IMR-90 (cell line): ENCODE data around the gene EXOC2. TPM values are rescaled to one million over a fixed set of nuclear protein-coding genes. Genes with fewer than 3 reads are reported as not detected.

Source experiments
- ATAC-seq: fragments of 200-7000 bp; cut with Tn5 transposase; 2 replicates; pipeline ENCODE4 v1.9.1; 2020; ENCODE audit warnings: low read depth, mild to moderate bottlenecking, moderate library complexity
- BruUV-seq: library from RNA; stranded (reverse); fragments of 400-500 nt; replicated peaks from 2 replicates; lab custom pipeline; 2021; lab: Mats Ljungman, UMichigan
- CTCF ChIA-PET: fragments of 300-600 bp; formaldehyde crosslinking; extraction: SDS; loops from one replicate; lab custom pipeline; 2021; ENCODE audit warnings: antibody characterized with exemption; lab: Yijun Ruan, JAX
- POLR2A ChIA-PET: fragments of 300-600 bp; sonication (Branson Sonifier 250); formaldehyde crosslinking; loops from one replicate; lab custom pipeline; 2022; ENCODE audit warnings: antibody characterized with exemption; ENCODE audit not compliant: unreplicated experiment; lab: Charles Lee
- DNase-seq: peaks from one replicate; pipeline ENCODE4 v3.0.0; 2013
- H2AFZ ChIP-seq: replicated peaks from 2 replicates; pipeline ENCODE3; 2013; ENCODE audit warnings: low read length, mild to moderate bottlenecking; ENCODE audit not compliant: poor library complexity
- H2AK5ac ChIP-seq: 2 replicates; pipeline ENCODE4 v1.6.1; 2013; ENCODE audit warnings: low read depth, low read length, inconsistent platforms
- H2AK9ac ChIP-seq: replicated peaks from 2 replicates; pipeline ENCODE3; 2013; ENCODE audit warnings: mild to moderate bottlenecking, low read depth, low read length, moderate library complexity; ENCODE audit not compliant: poor library complexity
- H2BK120ac ChIP-seq: 2 replicates; pipeline ENCODE4 v1.6.1; 2013; ENCODE audit warnings: low read depth, low read length, inconsistent platforms
- H2BK15ac ChIP-seq: 3 replicates; pipeline ENCODE4 v1.6.1; 2013; ENCODE audit warnings: low read depth, low read length, inconsistent platforms
- H2BK20ac ChIP-seq: 2 replicates; pipeline ENCODE4 v1.6.1; 2013; ENCODE audit warnings: low read depth, mild to moderate bottlenecking, inconsistent platforms, low read length, moderate library complexity
- H2BK5ac ChIP-seq: 2 replicates; pipeline ENCODE4 v1.6.1; 2013; ENCODE audit warnings: mild to moderate bottlenecking, low read depth, low read length, inconsistent platforms; ENCODE audit not compliant: poor library complexity, severe bottlenecking
- H3K14ac ChIP-seq: replicated peaks from 2 replicates; pipeline ENCODE4 v1.6.1; 2013; ENCODE audit warnings: low read depth, low read length, inconsistent platforms
- H3K18ac ChIP-seq: 2 replicates; pipeline ENCODE4 v1.6.1; 2013; ENCODE audit warnings: low read depth, low read length, control low read depth
- H3K23ac ChIP-seq: 2 replicates; pipeline ENCODE4 v1.6.1; 2013; ENCODE audit warnings: low read depth, low read length, inconsistent platforms
- H3K27ac ChIP-seq: 2 replicates; pipeline ENCODE4 v1.5.1; 2013; ENCODE audit warnings: mild to moderate bottlenecking, control low read depth, low read length; ENCODE audit not compliant: insufficient read depth
- H3K27me3 ChIP-seq: 2 replicates; pipeline ENCODE4 v1.6.1; 2013; ENCODE audit warnings: low read length; ENCODE audit not compliant: control insufficient read depth, insufficient read depth
- H3K36me3 ChIP-seq: 2 replicates; pipeline ENCODE4 v1.6.1; 2013; ENCODE audit warnings: low read length, mixed read lengths; ENCODE audit not compliant: control insufficient read depth, insufficient read depth
- H3K4ac ChIP-seq: 2 replicates; pipeline ENCODE4 v1.6.1; 2013; ENCODE audit warnings: low read depth, low read length, inconsistent platforms
- H3K4me1 ChIP-seq: 2 replicates; pipeline ENCODE4 v1.6.1; 2013; ENCODE audit warnings: low read length, mixed read lengths; ENCODE audit not compliant: control insufficient read depth, insufficient read depth
- H3K4me2 ChIP-seq: 2 replicates; pipeline ENCODE4 v1.6.1; 2013; ENCODE audit warnings: low read depth, mild to moderate bottlenecking, control low read depth, low read length, moderate library complexity
- H3K4me3 ChIP-seq: 2 replicates; pipeline ENCODE4 v1.5.1; 2013; ENCODE audit warnings: low read depth, mild to moderate bottlenecking, control low read depth, low read length, moderate library complexity; ENCODE audit not compliant: insufficient read depth
- H3K56ac ChIP-seq: 2 replicates; pipeline ENCODE4 v1.6.1; 2013; ENCODE audit warnings: low read length, inconsistent platforms; ENCODE audit not compliant: insufficient read depth; ENCODE audit errors: extremely low read depth
- H3K79me1 ChIP-seq, 2 experiments: 2 replicates each; pipeline ENCODE4 v1.6.1; 2013; ENCODE audit warnings: low read length in 2 of 2, inconsistent platforms in 1 of 2, low read depth in 1 of 2
- H3K9ac ChIP-seq: 2 replicates; pipeline ENCODE4 v1.6.1; 2013; ENCODE audit warnings: low read depth, low read length, control low read depth
- H3K9me1 ChIP-seq: 2 replicates; pipeline ENCODE4 v1.6.1; 2013; ENCODE audit warnings: low read length, inconsistent platforms; ENCODE audit not compliant: insufficient read depth
- H3K9me3 ChIP-seq: 2 replicates; pipeline ENCODE4 v1.6.1; 2013; ENCODE audit warnings: low read length; ENCODE audit not compliant: control insufficient read depth, insufficient read depth
- H4K20me1 ChIP-seq: 2 replicates; pipeline ENCODE4 v1.6.1; 2013; ENCODE audit warnings: low read length, inconsistent platforms; ENCODE audit not compliant: insufficient read depth
- H4K5ac ChIP-seq: 2 replicates; pipeline ENCODE4 v1.6.1; 2013; ENCODE audit warnings: mild to moderate bottlenecking, low read depth, low read length, control low read depth
- H4K8ac ChIP-seq, 2 experiments: 2 replicates each; pipeline ENCODE4 v1.6.1; 2013; ENCODE audit warnings: low read depth in 2 of 2, low read length in 2 of 2, control low read depth in 1 of 2, inconsistent platforms in 1 of 2
- H4K91ac ChIP-seq: 2 replicates; pipeline ENCODE4 v1.6.1; 2013; ENCODE audit warnings: low read depth, low read length, inconsistent platforms; ENCODE audit not compliant: insufficient read depth
- FOS ChIP-seq: fragments of 150-350 bp; IDR thresholded peaks from 2 replicates; pipeline ENCODE4 v1.6.1; 2016; ENCODE audit warnings: low read depth, low read length
- MAFK ChIP-seq: IDR thresholded peaks from 2 replicates; pipeline ENCODE4 v1.6.1; 2012; ENCODE audit warnings: low read depth, low read length, improper control_type of control experiment
- POLR2A ChIP-seq: IDR thresholded peaks from 2 replicates; pipeline ENCODE4 v1.6.1; 2012; ENCODE audit warnings: mild to moderate bottlenecking, low read depth, low read length
- RFX5 ChIP-seq: IDR thresholded peaks from 2 replicates; pipeline ENCODE4 v1.8.0; 2012; ENCODE audit warnings: low read depth, mild to moderate bottlenecking, low read length, moderate library complexity
- WGBS, 2 experiments: methylation state at CpG; one replicate each; pipeline versions ENCODE4 v1.1.5 to v1.1.7; 2013; ENCODE audit warnings: missing lambda C conversion rate in 2 of 2; ENCODE audit not compliant: insufficient read length in 1 of 2; ENCODE audit errors: extremely low coverage in 2 of 2; 5-methylcytosine and 5-hydroxymethylcytosine counted together
- dilution Hi-C: fragments of 300-500 bp; cut with HindIII; formaldehyde crosslinking; loops from one replicate; pipeline ENCODE4 v1.14.3; 2018; ENCODE audit warnings: low sequenced_read_pairs; ENCODE audit not compliant: unreplicated experiment
- in situ Hi-C: fragments of 300-500 bp; cut with MboI; formaldehyde crosslinking; loops from 3 replicates; pipeline ENCODE4 v1.14.3; 2019; ENCODE audit warnings: low sequenced_read_pairs, inconsistent platforms, mixed read lengths
- intact Hi-C: fragments of 100-400 bp; cut with micrococcal nuclease; formaldehyde crosslinking; loops from 2 replicates; pipeline ENCODE4 v1.10.0; 2022
- polyA plus RNA-seq, 3 experiments: library from polyadenylated mRNA; depleted of rRNA; stranded (reverse); fragments of >200 nt; gene quantifications; 2 replicates each; pipeline ENCODE4 v1.2.3, GENCODE V29; 2012; ENCODE audit warnings: low replicate concordance in 1 of 3
- total RNA-seq: library from RNA; depleted of rRNA; stranded (reverse); fragments of >200 nt; gene quantifications from 2 replicates; pipeline ENCODE4 v1.2.3, GENCODE V29; 2012
- TF ChIP-seq, protein P1 (sequence below): fragments of 150-350 bp; IDR thresholded peaks from 2 replicates; pipeline ENCODE4 v1.6.1; 2017; ENCODE audit warnings: mild to moderate bottlenecking, antibody characterized with exemption, low read length, low read depth

EXOC2 gene
- total and polyA plus RNA-seq, 2 of the 4 experiments (the other 2 are of a cell fraction): 13.1 to 37.3 TPM

DNA sequence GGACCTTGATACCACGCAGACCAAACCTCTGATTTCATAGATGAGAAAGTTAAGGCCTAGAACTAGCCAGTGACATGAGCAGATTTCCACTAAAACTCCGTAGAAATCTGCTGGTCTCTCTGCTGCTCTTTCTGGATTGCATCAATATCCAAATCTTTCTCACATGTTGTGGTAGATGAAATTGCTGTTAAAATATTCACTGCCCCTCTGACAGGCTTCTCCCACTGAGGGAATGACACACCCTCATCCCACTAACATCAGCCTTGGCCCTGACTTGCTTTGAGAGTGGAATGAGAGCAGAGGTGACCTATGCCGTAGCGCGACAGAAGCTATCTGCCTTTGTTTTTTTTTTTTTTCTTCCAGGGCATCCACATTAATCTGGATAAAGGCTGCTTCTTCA is 20.4 kb upstream of the EXOC2 start:
- H2BK20ac ChIP-seq: no peak overlapping the region

More for the DNA sequence above, 20.4 kb upstream of the EXOC2 start:
- ATAC-seq (no peak), DNase-seq (peak; percentile 4)
- H2AFZ ChIP-seq: no peak overlapping the region
- H3K4me2 ChIP-seq: no peak overlapping the region
- H3K18ac ChIP-seq: no peak overlapping the region
- H2BK5ac ChIP-seq: no peak overlapping the region
- no peak overlapping the region for H4K91ac ChIP-seq
- dilution Hi-C loops: no loop called here
- CTCF ChIA-PET: no interaction called here
- H3K9me3 ChIP-seq: no peaks in the 10 kb centered on the region
- POLR2A ChIA-PET: no interaction called here
- H3K27me3 ChIP-seq: no peaks in the 10 kb centered on the region
- H2AK5ac ChIP-seq: no peak overlapping the region
- H2AK9ac ChIP-seq: no peak overlapping the region
- peaks cover 7% of the 10 kb centered on the region for H3K4me1 ChIP-seq
- in situ Hi-C loops: loop anchor here (10.0 kb wide), 1 partner anchor 691 kb away; no protein-coding TSS in a partner anchor
- no peaks in the 10 kb centered on the region for H4K20me1 ChIP-seq
- peaks cover 4% of the 10 kb centered on the region; the same call in 1 of the 2 replicates for H3K9me1 ChIP-seq
- no peak overlapping the region for H3K23ac ChIP-seq
- no CpG with 5 or more reads among the region's 5 CpGs for WGBS, 2 experiments
- no peak overlapping the region for H3K27ac ChIP-seq
- no peak overlapping the region for H3K9ac ChIP-seq
- TF ChIP-seq MAFK (no peak), POLR2A (no peak), FOS (no peak), RFX5 (no peak)
- TF ChIP-seq, protein P1, sequence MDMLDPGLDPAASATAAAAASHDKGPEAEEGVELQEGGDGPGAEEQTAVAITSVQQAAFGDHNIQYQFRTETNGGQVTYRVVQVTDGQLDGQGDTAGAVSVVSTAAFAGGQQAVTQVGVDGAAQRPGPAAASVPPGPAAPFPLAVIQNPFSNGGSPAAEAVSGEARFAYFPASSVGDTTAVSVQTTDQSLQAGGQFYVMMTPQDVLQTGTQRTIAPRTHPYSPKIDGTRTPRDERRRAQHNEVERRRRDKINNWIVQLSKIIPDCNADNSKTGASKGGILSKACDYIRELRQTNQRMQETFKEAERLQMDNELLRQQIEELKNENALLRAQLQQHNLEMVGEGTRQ: no peak
- no peak overlapping the region for H3K4ac ChIP-seq
- H4K5ac ChIP-seq: no peak overlapping the region
- no peaks in the 10 kb centered on the region for H3K79me1 ChIP-seq
- intact Hi-C loops: loop anchor here (5.0 kb wide), 1 partner anchor 86 kb away; no protein-coding TSS in a partner anchor
- no peaks in the 10 kb centered on the region for H3K36me3 ChIP-seq
- no peak overlapping the region for H2BK15ac ChIP-seq
- H2BK120ac ChIP-seq: no peak overlapping the region
- no peak overlapping the region for H3K14ac ChIP-seq
- H4K8ac ChIP-seq: no peak overlapping the region
- BruUV-seq: no TSS peak
- H3K4me3 ChIP-seq: no peak overlapping the region
- H3K56ac ChIP-seq: no peak overlapping the region
